Naive thymus-derived CD8-positive, alpha-beta T cell (primary cell): ENCODE measurements around the gene PROP1. TPM values are rescaled to one million over a fixed set of nuclear protein-coding genes. Genes with fewer than 3 reads are reported as not detected.
"Not testable (repeated sequence)": the region's sequence is repeated elsewhere in the genome, so short reads cannot be mapped to it uniquely, and the experiment has no call there.

Source experiments
- ATAC-seq, 2 donors: fragments of 150-1000 bp; cut with Tn5 transposase in 1 of 2; sonication (Bioruptor Pico), chemical (Tn5 transposase) in 1 of 2; 1 replicate in 1 of 2; 2 replicates in 1 of 2; pipeline ENCODE4 v1.10.0; 2021; ENCODE audit warnings: mild to moderate bottlenecking in 2 of 2, moderate library complexity in 2 of 2
- POLR2A ChIA-PET: fragments of 350-600 bp; sonication (Branson Sonifier 250); formaldehyde crosslinking; loops from one replicate; lab custom pipeline; 2021; ENCODE audit warnings: antibody characterized with exemption; lab: Charles Lee
- DNase-seq, 10 donors: peaks; one replicate each; pipeline versions ENCODE4 v3.0.0 to v3.0.0-alpha.2; 2020 to 2022
- H3K27ac Mint-ChIP-seq, 10 donors: one replicate each; pipeline ENCODE4 v1.8.0; 2020 to 2022; ENCODE audit warnings: mild to moderate bottlenecking in 10 of 10, mixed read lengths in 10 of 10, moderate library complexity in 4 of 10, inconsistent platforms in 1 of 10
- H3K27me3 Mint-ChIP-seq, 5 donors: one replicate each; pipeline ENCODE4 v1.8.0; 2021 to 2022; ENCODE audit warnings: mixed read lengths in 5 of 5
- H3K36me3 Mint-ChIP-seq, 3 donors: one replicate each; pipeline ENCODE4 v1.8.0; 2020 to 2022; ENCODE audit warnings: mixed read lengths in 3 of 3, mild to moderate bottlenecking in 2 of 3, inconsistent platforms in 1 of 3
- H3K4me1 Mint-ChIP-seq, 4 donors: one replicate each; pipeline ENCODE4 v1.8.0; 2021 to 2022; ENCODE audit warnings: mixed read lengths in 4 of 4
- H3K4me3 Mint-ChIP-seq, 10 donors: one replicate each; pipeline ENCODE4 v1.8.0; 2020 to 2022; ENCODE audit warnings: mild to moderate bottlenecking in 10 of 10, mixed read lengths in 10 of 10, moderate library complexity in 6 of 10, inconsistent platforms in 1 of 10
- H3K9me3 Mint-ChIP-seq, 9 donors: one replicate each; pipeline ENCODE4 v1.8.0; 2020 to 2022; ENCODE audit warnings: mixed read lengths in 9 of 9, mild to moderate bottlenecking in 3 of 9, inconsistent platforms in 1 of 9, moderate library complexity in 1 of 9
- polyA plus RNA-seq, 3 donors: library from polyadenylated mRNA; unstranded; fragments of 300-500 nt; fragmentation: Illumina TruSeq; gene quantifications; one replicate each; pipeline ENCODE4 v1.2.3, GENCODE V29; 2021
- total RNA-seq, 8 experiments: library from RNA in 2 of 8; stranded (reverse) in 2 of 8; gene quantifications; one replicate each; pipeline ENCODE4 v1.2.3 and lab custom pipeline; 2021 to 2026

PROP1 gene
- not detected for total RNA-seq
- polyA plus RNA-seq, result not detected
- total RNA-seq (lab: John Stamatoyannopoulos, UW), result 0 reads per million in 6 experiments

DNA sequence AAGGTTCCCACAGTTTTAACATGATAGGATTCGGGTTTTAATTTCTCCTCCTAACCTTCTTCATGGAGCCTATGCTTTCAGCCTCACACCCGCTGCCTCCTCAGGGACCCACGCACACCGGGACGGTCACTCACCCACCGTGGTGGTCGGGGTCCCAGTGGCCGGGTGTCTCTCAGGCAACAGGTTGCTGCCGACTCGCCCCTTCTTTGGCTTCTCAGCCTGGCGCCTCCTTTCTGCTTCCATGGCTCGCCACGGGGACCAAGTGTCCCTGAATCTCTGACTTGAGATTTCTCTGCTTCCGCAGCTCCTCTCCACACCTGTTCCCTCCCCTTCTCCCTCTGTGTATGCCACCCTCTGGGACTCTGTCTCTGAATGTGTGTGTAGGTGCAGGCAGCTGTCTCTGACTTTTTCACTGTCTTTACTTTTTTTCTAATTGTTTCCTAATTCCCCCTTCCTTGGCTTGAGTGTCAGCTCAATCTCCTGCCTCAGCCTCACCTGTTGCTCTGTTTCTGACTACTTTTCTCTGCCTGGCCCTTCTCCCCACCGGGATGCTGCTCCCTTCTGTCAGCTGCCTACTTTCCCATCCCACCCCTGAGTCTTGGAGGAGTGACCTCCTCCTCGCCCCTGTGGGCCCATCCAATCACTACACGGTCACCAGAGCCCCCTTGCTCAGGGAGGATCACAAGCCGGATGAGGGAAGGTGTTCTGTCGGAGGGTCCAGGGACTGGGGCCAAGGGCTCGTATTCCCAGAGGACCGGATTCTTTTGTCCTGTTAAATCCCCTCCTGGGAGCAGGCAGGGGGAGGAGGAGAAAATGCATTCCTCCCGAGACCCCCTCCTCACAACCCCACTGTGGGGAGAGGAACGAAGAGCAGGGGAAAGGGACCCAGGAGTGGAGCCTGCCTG is at the start of gene PROP1:
PROP1 (minus strand) TSS at position 552 of the 905 bp plus-strand sequence; CDS start at position 243, 309 bp downstream.
- no peak for DNase-seq
- H3K9me3 Mint-ChIP-seq, result no peaks in the 10 kb centered on the region
- no peaks in the 10 kb centered on the region for H3K36me3 Mint-ChIP-seq
- no peak for ATAC-seq
- H3K4me1 Mint-ChIP-seq, result peaks cover 0 to 4% (median 0%) of the 10 kb centered on the region in 4 donors
- POLR2A ChIA-PET, result interaction anchor here (0.6 kb wide), 1 partner anchor 106 kb away, joined by 6 read pairs; no protein-coding TSS in a partner anchor
- peak within 1 kb of the TSS in 1 of 10 donors; percentile 69 for H3K27ac Mint-ChIP-seq
- H3K4me3 Mint-ChIP-seq, result no peak within 1 kb of the TSS
- H3K27me3 Mint-ChIP-seq, result peaks cover 5 to 29% (median 13%) of the 10 kb centered on the region in 5 donors

DNA sequence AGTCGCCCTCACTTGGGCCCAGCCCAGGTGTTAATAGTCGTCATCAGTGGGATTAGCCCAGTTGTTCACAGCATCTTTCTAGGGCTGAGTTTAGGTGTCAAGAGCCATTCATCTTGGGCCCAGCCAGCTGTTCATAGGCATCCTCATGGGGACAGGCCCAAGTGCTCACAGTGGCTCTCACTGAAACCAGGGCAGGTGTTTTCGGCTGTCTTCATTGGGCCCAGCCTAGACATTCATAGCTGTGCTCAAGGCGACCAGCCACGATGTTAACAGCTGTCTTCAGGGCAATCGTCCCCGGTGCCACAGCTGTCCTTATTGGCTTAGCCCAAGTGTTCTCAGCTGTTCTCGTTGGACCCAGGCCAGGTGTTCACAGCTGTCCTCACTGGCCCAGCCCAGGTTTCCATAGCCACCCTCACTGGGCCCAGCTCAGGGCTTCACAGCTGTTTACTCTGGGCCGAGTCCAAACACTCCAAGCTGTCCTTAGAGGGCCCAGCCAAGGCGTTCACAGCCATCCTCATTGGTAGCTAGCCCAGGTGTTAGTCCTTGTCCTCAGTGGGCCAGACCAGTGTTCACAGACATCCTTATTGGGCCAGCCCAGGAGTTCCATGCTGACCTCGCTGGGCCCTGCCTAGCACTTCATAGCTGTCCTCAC is 23.5 kb upstream of the PROP1 start:
- H3K9me3 Mint-ChIP-seq, DNase-seq, H3K27me3 Mint-ChIP-seq, H3K27ac Mint-ChIP-seq, H3K4me1 Mint-ChIP-seq, H3K36me3 Mint-ChIP-seq, H3K4me3 Mint-ChIP-seq, POLR2A ChIA-PET, ATAC-seq: not testable (repeated sequence)

DNA sequence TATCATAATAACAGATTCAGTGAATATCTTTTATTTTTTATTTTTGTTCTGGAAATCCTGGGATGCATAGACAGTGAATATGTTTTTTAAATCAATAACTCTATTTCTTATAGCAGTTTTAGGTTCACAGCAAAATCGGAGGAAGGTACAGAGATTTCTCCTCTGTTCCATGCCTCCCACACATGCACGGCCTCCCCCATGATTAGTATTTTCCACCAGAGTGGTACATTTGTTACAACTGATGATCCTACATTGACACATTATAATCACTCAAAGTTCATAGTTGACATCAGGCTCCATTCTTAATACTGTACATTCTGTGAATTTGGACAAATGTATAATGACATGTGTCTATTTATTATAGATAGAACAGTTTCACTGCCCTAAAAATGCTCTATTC is 16.7 kb upstream of the PROP1 start:
- H3K27ac Mint-ChIP-seq, H3K36me3 Mint-ChIP-seq, POLR2A ChIA-PET, H3K4me3 Mint-ChIP-seq, H3K4me1 Mint-ChIP-seq, DNase-seq, H3K27me3 Mint-ChIP-seq, H3K9me3 Mint-ChIP-seq, ATAC-seq: not testable (repeated sequence)

DNA sequence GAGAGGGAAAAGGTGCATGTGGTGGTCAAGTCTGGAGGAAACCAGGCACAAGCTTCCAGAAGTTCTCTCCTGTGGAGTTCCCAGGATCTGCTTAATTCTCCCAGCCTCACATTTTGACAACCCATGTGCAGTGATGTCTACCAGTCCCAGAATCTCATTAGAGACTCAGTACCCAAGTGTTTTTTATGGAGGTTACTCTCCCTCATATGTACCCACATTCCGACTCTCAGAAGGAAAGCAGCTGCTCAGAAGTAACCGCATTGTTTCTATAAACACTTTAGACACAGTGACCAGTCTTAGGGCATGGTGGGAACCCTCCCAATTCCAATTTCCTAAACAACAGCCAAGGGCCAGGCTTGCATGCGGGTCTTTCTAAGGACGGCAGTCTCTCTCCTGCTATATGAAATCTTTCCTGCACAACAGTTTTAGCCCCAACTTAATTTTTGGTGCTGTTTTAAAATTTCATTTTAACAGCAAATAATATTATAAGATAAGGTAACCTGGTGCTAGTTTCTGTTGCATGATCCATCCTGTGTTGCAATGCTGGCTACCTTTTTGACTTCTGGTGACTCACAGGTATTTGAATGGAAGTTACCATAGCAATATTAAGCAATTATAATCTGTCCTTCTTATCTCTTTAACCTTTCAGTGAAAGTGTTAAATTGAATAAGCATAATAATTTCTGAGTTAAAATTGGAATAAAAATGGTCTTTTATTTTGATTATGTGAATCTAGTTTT is 15.9 kb upstream of the PROP1 start:
- ATAC-seq, H3K36me3 Mint-ChIP-seq, POLR2A ChIA-PET, H3K4me1 Mint-ChIP-seq, DNase-seq, H3K4me3 Mint-ChIP-seq, H3K27ac Mint-ChIP-seq, H3K9me3 Mint-ChIP-seq, H3K27me3 Mint-ChIP-seq: not testable (repeated sequence)

DNA sequence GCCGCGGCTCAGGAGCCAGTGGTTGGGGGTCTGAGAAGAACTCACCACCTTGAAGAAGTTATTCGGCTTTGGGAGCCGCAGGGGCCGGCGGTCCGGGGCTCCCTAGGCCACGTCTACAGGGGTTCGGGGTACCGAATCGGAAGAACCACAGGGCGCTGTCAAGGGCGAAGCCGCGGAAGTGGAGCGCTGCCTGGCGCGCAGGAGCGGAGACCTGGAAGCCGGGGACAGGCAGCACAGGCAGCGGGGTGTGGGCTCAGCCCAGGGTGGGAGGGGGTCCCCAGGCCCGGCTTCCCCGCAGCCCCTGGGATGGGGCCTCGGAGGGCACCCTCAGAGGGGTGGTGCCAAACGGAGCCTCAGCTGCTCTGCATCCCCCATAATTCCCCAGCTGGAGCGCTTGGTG is 11.2 kb upstream of the PROP1 start:
- Mint-ChIP-seq H3K27ac (peak overlapping the region in 6 of 10 donors; percentile 37 to 94 (median 86)), H3K27me3 (peaks cover 0 to 15% (median 0%) of the 10 kb centered on the region in 5 donors), H3K4me3 (peak overlapping the region; percentile 19 to 91 (median 82))
- DNase-seq, H3K4me1 Mint-ChIP-seq, POLR2A ChIA-PET, H3K36me3 Mint-ChIP-seq, H3K9me3 Mint-ChIP-seq, ATAC-seq: not testable (repeated sequence)

DNA sequence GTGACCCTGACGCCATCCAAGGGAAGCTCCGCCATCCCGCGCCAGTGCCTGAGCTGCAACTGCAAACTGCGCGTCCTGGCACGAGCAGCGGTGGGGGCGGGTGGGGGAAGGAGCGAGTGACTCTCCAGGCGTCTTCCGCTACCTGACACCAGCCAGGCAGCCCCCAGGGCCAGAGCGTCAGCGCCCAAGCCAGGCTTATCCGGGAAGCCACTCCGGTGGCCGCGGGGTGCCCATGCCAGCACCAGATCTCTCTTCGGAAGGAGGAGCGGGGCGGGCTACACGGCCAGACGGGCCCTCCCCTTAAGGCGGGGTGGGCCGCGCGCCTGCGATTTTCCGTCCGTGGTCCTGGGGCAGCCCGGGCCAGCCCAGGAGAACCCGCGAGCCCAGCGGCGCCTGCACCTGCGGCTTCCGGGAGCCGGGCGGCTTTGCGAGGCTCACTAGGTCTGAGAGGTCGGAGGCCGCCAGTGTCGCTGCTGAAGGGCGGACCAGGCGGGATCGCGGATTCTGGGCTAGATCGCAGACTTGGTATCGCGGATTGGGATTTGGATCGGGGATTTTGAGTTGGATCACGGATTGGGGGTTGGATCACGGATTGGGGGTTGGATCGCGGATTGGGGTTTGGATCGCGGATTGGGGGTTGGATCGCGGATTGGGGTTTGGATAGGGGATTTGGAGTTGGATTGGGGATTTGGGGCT is 10.6 kb upstream of the PROP1 start:
- Mint-ChIP-seq H3K4me3 (peak overlapping the region; percentile 19 to 91 (median 82)), H3K27me3 (peaks cover 0 to 15% (median 0%) of the 10 kb centered on the region in 5 donors), H3K27ac (peak overlapping the region in 8 of 10 donors; percentile 37 to 94 (median 90))
- H3K9me3 Mint-ChIP-seq, H3K36me3 Mint-ChIP-seq, POLR2A ChIA-PET, H3K4me1 Mint-ChIP-seq: not testable (repeated sequence)
- ATAC-seq (peak; percentile 88 to 95), DNase-seq (peak in 8 of 10 donors; percentile 16 to 70 (median 60))

DNA sequence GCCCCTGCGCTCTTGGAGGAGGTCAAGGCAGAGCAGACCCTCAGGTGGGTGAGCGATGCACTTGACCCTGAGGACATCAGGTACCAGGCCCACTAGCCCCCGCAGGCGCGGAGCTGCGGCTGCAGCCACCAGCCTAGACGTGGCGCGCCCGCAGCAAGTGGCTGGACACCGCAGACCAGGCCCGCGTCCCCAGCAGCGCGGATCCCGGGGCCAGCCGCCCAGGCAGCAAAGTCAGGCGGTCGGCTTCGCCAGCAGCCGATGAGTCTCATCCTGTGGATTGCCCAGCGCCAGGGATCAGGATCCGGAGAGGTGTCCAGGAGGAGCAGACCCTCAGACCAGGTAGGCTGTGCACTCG is 10.1 kb upstream of the PROP1 start:
- H3K9me3 Mint-ChIP-seq, DNase-seq, H3K4me1 Mint-ChIP-seq, H3K36me3 Mint-ChIP-seq, POLR2A ChIA-PET: not testable (repeated sequence)
- peak; percentile 43 to 45 for ATAC-seq
- H3K27me3 Mint-ChIP-seq, result peaks cover 0 to 15% (median 0%) of the 10 kb centered on the region in 5 donors
- peak overlapping the region in 8 of 10 donors; percentile 68 to 88 (median 84) for H3K4me3 Mint-ChIP-seq
- peak overlapping the region in 7 of 10 donors; percentile 71 to 94 (median 86) for H3K27ac Mint-ChIP-seq

DNA sequence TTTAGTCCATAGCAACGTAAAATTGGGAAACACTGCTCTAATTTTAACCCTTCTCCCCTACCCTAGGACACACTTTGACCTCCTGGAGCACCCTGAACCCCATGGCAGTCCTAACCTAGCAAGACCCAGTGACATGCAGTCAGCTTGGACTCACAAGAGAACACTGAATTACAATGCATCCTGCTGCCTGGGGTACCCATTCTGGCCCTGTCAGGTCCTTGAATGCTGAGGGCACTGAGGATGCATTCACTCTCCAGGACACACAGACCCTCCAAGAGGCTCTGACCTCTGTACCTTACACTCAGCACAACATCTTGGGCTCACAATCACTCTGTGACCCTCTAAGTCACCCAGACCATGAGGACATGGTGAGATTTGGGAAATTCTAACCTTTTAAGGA is 1.8 kb upstream of the PROP1 start:
- Mint-ChIP-seq H3K4me3 (no peak overlapping the region), H3K9me3 (no peaks in the 10 kb centered on the region), H3K27ac (no peak overlapping the region), H3K27me3 (peaks cover under 1 to 25% (median 7%) of the 10 kb centered on the region in 5 donors), H3K36me3 (no peaks in the 10 kb centered on the region), H3K4me1 (peaks cover 0 to 4% (median 0%) of the 10 kb centered on the region in 4 donors)
- DNase-seq, result no peak
- ATAC-seq, result no peak
- POLR2A ChIA-PET, result no interaction called here

DNA sequence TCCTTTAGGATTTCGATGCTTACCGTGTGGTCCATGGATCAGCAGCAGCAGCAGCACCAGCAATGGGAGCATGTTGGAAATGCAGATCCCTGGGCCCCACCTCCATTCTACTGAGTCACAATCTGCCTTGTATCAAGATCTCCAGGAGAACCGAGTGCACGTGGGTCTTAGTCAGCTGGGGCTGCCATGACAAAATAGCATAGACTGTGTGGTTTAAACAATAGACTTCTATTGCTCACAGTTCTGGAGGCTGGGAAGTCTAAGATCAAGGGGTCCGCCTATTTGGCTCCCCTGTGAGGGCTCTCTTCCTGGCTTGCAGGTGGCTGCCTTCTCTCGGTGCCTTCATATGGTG is 1.3 kb upstream of the PROP1 start:
- Mint-ChIP-seq H3K4me1 (peaks cover 0 to 4% (median 0%) of the 10 kb centered on the region in 4 donors), H3K27ac (no peak overlapping the region), H3K27me3 (peaks cover 5 to 23% (median 7%) of the 10 kb centered on the region in 5 donors), H3K36me3 (no peaks in the 10 kb centered on the region), H3K4me3 (no peak overlapping the region), H3K9me3 (no peaks in the 10 kb centered on the region)
- DNase-seq, result no peak
- ATAC-seq, result no peak
- POLR2A ChIA-PET, result no interaction called here

DNA sequence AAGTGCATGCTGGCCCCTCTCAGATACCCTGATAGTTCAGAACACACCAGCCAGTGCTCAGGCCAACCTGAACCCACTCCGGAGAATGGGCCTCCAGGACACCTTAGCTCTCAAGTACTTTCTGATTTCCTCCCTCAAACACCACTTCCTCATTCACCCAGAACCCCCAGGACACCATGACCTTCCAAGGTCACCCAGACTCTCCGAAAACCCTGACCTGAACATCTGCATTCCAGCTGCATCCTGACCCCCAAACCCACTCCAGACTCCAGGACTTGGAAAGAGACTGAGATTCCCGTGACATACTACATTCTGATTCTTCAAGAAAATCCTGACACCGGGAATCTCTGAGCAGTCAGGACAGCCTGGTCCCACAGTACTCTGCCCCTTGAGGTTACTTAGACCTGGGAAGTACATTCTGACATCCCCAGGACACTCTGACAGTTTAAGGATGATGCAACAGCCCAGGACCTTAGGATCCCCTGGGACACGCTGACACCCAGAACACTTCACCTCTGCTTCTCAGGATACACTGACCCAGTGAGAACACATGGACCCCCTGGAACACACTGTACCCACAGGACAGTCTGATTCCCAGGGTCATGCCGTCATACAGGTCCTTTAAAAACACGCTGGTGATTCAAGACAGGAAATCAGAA is 747 bp upstream of the PROP1 start:
- H3K9me3 Mint-ChIP-seq, result no peaks in the 10 kb centered on the region
- POLR2A ChIA-PET, result interaction anchor here (0.6 kb wide), 1 partner anchor 105 kb away, joined by 6 read pairs; no protein-coding TSS in a partner anchor
- no peak for DNase-seq
- peaks cover 0 to 4% (median 0%) of the 10 kb centered on the region in 4 donors for H3K4me1 Mint-ChIP-seq
- no peak overlapping the region for H3K4me3 Mint-ChIP-seq
- H3K36me3 Mint-ChIP-seq, result no peaks in the 10 kb centered on the region
- no peak overlapping the region for H3K27ac Mint-ChIP-seq
- H3K27me3 Mint-ChIP-seq, result peaks cover 5 to 24% (median 11%) of the 10 kb centered on the region in 5 donors
- ATAC-seq, result no peak

DNA sequence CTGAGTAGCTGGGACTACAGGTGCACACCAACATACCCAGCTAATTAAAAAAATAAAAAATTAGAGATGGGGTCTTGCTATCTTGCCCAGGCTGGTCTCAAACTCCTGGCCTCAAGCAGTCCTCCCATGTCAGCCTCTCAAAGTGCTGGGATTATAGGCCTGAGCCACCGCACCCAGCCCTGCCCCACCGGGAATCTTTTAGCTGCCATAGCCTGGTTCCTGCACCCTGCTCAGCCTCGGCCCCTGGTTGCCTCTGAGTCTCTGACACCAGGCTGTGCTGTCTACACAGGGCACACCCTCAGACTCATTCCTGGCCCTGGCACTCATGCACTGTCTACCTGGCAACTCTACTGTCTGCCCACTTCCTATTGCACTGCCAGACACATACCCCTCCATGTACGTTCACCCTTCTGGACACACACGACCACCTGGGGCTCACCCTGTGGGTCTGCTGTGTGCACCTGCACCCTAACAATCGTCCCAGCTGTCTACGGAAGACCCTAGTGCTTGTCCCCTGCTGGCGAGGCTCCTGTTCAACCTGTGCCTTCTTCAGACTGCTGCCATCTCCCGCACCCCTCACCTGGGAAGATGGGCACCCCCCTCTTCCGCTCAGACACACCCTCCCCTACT is 1.4 kb downstream of the PROP1 start:
- H3K9me3 Mint-ChIP-seq, result no peaks in the 10 kb centered on the region
- no peak for DNase-seq
- no peaks in the 10 kb centered on the region for H3K36me3 Mint-ChIP-seq
- H3K27me3 Mint-ChIP-seq, result peaks cover 5 to 22% (median 16%) of the 10 kb centered on the region in 5 donors
- ATAC-seq, result no peak
- POLR2A ChIA-PET, result no interaction called here
- peak overlapping the region in 1 of 10 donors; percentile 51 for H3K27ac Mint-ChIP-seq
- peaks cover 0 to 4% (median 0%) of the 10 kb centered on the region in 4 donors for H3K4me1 Mint-ChIP-seq
- no peak overlapping the region for H3K4me3 Mint-ChIP-seq
